GM19463 (cell line): Measurements from ENCODE around the gene MAPKAP1.

Source experiments
- ATAC-seq: cut with Tn5 transposase; IDR thresholded peaks from one replicate; pipeline ENCODE4 v1.9.1; 2021; ENCODE audit warnings: mild to moderate bottlenecking, moderate library complexity; ENCODE audit not compliant: unreplicated experiment

MAPKAP1 gene

GRCh38 chr9:125464591-125465385 is 242.2 kb downstream of the MAPKAP1 start:
- no peak for ATAC-seq

GRCh38 chr9:125463926-125464325 is 243.1 kb downstream of the MAPKAP1 start:
- no peak for ATAC-seq

GRCh38 chr9:125462861-125463291 is 244.1 kb downstream of the MAPKAP1 start:
- ATAC-seq = no peak

GRCh38 chr9:125461636-125462190 is 245.3 kb downstream of the MAPKAP1 start:
- ATAC-seq = no peak

- no peak for ATAC-seq
Observed at GRCh38 chr9:125460883-125461635, 245.9 kb downstream of the MAPKAP1 start.

- ATAC-seq = no peak
Observed at GRCh38 chr9:125460346-125460745, 246.7 kb downstream of the MAPKAP1 start.

DNA sequence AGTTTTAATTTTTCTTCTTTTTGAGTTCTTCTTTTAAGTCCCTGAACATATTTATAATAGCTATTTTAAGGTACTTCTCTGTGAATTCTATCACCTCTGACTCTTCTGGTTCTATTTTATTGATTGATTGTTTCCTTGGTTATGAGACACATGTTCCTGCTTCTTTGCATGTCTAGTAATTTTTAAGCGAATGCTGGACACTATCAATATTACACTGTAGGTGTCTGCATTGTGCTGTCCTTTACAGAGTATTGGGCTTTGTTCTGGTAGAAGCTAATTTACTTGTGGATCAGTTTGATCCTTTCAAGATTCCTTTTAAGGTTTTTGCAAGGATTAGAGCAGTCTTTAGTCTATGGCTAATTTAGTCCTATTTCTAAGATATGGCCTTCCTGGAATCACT is 249.7 kb downstream of the MAPKAP1 start:
- ATAC-seq = no peak

- ATAC-seq = no peak
Observed at GRCh38 chr9:125455876-125456275, 251.1 kb downstream of the MAPKAP1 start.

- no peak for ATAC-seq
Observed at GRCh38 chr9:125455132-125455531, 251.9 kb downstream of the MAPKAP1 start.

- no peak for ATAC-seq
Observed at GRCh38 chr9:125447202-125447802, 259.7 kb downstream of the MAPKAP1 start.

DNA sequence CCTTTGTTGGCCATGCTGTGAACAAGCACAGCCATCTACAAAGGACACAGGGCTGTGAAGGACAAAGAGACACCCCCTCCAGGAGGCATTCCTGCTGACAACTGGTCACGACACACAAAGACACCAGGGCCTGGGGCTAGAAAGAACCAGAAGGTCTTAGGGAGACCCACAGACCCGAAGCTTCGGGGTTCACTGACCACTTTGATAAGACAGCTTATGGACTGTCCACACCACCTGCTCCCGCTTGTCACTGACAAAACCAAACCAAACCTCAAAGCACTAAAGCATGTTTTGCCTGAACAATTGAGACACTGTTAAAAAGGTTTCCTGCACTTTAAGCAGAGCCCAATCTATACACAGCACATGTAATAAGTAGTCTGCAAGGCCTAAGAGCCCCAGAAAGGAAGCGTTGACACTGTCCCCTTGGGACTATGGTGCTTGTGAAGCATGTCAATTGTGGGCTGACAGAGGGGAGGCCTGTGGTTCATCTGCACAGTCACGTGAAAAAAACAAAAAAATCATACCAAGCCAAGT is 260.4 kb downstream of the MAPKAP1 start:
- ATAC-seq = peak; percentile 99

GRCh38 chr9:125444956-125445506 is 262.0 kb downstream of the MAPKAP1 start:
- no peak for ATAC-seq

DNA sequence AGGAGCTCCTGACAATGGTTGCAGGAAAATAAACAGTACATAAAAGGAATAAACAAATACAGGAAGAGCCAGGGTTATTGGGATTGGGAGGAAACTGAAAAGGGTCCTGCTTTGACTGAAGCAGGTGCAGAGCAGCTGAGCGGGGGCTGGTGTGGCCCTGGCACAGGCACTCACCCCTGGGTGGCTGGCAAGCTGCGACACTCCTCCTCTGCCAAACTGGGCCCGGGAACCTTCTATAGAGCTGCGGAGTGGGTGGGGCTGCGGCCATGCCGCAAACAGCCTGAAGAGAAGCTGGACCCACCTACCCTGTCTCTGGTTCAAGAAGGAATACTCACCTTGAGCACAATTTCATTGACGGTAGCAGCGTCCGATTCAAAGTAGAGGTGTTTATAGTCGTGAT is 262.8 kb downstream of the MAPKAP1 start:
- no peak for ATAC-seq

- ATAC-seq = no peak
Observed at GRCh38 chr9:125443367-125443766, 263.6 kb downstream of the MAPKAP1 start.

GRCh38 chr9:125442452-125442851 is 264.6 kb downstream of the MAPKAP1 start:
- ATAC-seq = no peak

GRCh38 chr9:125440411-125440810 is 266.6 kb downstream of the MAPKAP1 start:
- no peak for ATAC-seq

DNA sequence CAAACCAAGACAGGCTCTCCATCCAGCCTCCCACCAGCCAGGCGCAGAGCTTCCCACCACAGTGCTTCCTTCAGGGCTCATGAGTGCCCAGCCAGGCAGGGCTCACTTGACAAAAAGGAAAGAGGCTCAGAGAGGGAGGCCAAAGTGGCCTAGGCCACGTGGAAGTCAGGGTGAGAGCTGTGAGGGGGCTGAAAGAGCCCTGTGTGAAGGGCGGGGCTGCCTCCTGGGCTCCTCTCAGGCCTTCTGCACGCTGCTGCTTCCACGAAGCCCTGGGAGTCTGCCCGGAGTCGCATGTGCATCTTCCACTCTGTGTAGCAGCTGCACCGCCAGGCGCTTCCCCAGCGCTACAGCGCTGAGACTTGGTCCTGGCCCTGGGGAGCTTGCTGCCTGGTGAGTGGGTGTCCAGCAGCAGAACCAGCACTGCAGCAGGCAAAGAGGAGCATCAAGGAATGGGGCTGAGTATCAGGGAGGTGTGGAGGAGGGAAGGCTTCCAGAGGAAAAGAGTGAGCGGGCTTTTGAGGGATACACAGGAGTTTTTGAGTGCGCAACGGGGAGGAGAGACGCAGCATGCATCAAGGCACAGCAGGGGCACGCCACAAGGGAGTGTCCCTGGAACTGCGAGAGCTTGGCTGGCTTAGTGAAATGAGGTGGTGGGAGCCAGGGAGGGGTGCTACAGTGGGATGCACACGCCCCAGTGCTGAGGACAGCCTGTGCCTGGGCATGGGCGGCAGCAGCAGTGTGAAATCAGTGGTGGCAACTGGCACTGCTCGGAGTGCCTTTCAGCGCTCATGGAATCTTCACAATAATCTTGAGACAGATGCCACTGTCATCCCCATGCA is 267.4 kb downstream of the MAPKAP1 start:
- ATAC-seq = no peak

DNA sequence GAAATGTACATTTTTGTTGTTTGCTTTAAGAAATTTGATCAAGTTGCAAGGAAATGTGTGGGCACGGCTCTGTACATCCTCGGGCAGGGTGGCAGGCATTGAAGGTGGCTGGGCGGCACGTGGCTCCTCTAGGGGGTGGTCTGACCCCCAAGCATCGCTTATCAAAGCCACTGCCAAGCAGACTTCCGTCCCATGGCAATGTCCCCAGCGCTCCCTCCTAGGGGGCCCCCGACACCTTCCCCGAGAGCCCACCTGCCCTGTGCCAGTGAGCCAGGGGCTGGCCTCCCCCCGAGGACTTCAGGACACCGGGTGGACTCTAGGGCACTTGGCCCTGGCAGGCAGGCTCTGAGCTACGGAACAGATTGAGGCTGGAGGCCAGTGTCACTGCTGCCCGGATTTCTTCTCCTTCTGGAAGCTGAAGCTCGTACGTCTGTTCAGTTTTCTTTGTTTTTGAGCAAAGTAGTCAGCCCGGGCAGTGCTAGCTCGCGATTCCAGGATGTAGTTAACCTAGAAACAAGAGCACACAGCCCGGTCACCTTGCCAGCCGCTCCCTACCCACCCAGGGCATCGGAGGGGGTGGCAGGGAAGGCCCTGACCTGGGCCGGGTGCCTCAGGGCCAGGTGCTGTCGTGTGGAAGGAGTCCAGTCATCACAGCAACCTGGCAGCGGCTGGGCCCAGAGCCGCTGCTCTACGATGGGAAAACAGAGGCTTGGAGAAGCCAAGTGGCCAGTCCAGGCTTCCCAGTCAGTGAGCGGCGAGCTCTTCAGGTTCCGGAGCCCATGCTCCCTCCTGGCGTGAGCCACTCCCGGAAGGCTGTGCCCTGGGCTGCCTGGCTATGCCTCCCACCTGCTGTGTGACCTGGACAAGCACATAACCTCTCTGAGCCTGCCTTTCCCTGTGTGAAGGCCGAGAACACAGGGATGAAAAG is 268.2 kb downstream of the MAPKAP1 start:
- no peak for ATAC-seq

- ATAC-seq = no peak
Observed at GRCh38 chr9:125437771-125438221, 269.2 kb downstream of the MAPKAP1 start.
